Skeletal muscle cell (primary cell): Measurements from ENCODE around the gene SNX9.
"Not testable (repeated sequence)": the region's sequence is repeated elsewhere in the genome, so short reads cannot be mapped to it uniquely, and the experiment has no call there.

ENCODE experiments used
- DNase-seq: peaks from one replicate; pipeline ENCODE4 v3.0.0-alpha.2; 2010; ENCODE audit warnings: low read depth
- H3K4me3 ChIP-seq: 2 replicates; pipeline ENCODE4 v1.5.1; 2011; ENCODE audit warnings: low read depth, mild to moderate bottlenecking, control low read depth, low read length, moderate library complexity

The SNX9 gene

DNA sequence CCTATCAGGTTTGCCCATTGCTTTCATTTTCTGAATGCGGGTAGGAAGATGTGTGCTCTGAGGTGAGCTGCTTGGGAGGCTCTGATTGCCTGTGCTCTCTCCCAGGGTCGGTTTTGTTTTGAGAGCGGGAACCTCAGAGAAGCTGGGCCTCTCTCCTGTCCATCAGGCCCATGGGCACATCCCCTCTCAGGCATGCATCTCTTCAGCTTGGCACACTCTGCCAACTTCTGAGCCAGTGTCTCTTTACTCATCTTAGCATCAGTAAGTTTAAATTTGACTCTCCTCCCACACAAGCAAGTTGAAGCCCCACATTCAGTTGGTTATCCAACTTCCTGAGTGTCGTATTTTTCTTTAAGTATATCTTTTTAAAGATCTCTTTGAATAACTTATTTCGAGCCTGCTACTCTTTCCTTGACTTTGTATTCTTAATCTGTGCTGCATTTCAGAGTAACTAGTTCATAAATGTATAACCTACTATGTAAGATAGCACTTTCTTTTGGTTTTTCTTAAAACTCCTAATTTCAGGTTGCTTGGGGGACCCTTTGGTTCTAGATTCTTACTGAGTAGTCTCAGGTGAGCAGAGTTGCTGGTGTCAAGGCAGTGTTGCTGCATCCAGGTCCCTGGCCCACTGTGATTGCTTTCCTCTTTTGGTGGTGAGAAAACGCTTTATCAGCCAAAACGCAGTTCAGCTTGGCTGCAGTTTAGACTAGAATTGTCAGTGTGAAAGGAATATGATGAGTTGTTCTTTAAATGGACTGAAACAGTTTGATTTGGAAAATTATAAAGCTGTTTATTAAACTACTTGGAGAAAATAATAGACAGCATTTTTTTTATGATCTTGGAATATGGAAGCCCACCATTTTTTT is 54.8 kb downstream of the SNX9 start:
- DNase-seq, result no peak
- H3K4me3 ChIP-seq, result no peak overlapping the region

DNA sequence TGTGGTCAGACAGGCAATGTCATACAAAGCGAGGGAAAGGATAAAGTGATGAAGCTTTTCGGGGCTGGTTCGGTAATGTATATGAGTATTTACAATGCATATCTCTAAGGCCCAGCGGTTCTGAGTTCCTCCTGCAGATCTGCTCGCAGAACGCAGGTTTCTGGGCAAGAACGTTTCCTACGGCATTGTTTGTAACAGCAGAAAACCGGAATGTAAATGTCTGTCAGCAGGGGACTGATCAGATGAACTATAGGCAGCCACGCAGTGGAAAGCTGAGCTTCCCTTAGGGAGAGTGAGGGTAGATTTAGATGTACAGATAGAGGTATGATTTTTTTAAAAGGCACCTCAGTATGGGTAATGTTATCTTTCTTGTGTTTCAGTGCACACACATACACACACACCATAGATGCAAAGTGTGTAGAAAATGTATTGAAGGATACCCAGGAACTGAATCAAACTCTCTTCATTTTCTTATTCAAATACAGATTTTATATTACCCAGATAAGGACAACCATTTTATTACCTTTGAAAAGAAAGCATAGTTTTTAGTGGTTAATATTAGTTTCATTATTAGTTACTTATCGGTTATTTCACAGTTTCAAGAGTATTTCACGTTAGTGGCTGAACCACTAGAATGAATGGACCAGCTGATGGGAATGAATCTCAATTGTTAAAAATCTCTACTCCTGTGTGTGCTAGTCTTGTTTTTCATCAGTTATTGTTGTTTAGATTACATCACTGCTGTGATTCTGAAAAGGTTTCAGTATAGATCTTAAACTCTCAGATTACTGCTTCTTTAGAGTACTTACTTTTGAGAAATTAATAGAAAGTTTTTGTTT is 56.2 kb downstream of the SNX9 start:
- DNase-seq, result no peak
- H3K4me3 ChIP-seq, result no peak overlapping the region

DNA sequence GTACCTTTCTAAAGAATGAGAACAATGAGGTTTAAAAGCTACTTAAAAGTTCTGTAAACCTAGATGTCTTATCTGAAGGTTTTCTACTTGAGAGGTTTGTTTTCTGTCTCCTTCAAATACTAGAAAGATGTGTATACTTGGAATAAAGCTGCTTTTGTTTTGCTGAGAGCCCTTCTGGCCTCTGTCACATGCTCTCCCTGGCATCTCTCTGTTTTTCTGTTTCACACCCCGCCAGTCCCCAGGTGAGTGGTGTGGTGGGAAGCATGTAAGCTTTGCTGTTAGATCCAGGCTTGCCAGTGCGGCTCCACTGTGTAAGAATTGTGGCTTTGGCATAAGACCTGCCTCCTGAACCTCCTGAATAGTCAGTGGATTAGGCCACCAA is 56.8 kb downstream of the SNX9 start:
- DNase-seq, result no peak
- no peak overlapping the region for H3K4me3 ChIP-seq

DNA sequence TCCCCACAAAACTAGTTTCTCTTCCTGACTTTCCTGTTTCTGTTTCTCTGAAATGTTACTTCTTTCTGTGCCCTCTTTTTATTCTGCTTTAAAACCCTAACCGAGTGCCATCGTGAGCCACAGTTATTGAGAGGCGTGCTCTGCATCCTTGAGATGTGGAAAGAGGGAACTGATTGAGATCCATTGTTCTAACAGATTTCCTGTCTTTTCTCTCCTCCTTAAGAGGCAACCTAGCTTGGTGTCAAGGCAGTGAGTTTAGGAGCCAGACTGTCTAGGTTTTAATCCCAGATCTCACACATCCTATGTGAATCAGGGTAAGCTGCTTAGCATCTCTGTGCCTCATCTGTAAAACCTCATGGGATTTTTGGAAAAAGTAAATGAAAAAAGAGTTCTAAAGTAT is 57.5 kb downstream of the SNX9 start:
- no peak for DNase-seq
- H3K4me3 ChIP-seq, result no peak overlapping the region

DNA sequence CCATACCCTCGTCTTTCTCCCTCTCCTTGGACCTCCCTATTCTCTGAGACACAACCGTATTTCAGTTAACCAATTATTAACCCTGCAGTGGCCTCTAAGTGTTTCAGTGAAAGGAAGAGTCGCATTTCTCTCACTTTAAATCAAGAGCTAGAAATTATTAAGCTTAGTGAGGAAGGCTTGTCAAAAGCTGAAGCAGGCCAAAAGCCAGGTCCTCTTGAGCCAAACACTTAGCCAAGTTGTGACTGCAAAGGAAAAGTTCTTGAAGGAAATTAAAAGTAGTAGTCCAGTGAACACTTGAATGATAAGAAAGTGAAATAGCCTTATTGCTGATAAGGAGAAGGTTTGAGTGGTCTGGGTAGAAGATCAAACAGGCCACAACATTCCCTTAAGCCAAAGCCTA is 58.3 kb downstream of the SNX9 start:
- no peak for DNase-seq
- no peak overlapping the region for H3K4me3 ChIP-seq

DNA sequence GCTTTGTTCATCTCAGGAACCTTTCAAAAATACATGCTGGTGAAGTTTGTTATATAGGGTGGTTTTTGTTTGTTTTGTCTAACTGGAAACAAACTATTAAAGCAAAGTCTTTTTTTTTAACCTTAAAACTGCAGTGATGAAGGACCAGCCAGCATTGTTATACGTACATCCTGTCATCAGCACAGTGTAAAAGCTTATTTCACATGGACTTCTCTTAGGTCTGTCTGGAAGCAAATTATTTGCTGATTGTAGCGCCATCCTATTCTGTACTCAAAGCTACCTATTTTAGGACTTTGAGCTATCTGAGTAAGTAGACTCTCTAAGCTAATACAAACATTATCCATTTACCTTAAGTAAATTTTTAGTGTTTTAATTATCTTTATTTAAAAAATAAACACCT is 61.7 kb downstream of the SNX9 start:
- no peak for DNase-seq
- H3K4me3 ChIP-seq, result no peak overlapping the region

DNA sequence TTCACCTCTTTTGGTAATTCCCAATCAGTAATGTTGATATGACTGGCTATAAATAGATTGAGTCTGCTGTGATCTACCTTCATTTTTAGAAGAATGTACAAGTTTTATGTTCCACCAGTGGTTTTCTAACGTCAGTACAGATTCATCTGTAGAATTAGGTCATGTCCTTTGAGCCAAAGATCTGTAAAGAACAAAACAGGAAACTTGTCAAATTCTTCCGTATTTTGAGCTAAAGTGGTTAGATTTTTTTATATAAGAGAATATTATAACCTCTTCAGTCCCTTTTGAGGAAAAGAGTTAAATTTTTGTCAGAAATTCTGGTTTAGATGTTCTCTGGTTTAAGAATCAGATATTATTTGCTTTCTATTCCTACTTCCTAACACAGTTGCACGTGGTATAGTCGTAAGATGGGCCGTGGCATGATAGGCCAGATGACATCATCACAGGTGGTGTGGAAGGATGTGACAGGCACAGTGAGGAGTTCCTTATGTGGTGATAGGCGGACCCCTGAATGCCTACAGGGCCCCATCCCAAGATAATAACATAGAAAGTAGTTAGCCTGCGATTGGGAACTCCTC is 62.3 kb downstream of the SNX9 start:
- DNase-seq, result no peak
- H3K4me3 ChIP-seq, result no peak overlapping the region

DNA sequence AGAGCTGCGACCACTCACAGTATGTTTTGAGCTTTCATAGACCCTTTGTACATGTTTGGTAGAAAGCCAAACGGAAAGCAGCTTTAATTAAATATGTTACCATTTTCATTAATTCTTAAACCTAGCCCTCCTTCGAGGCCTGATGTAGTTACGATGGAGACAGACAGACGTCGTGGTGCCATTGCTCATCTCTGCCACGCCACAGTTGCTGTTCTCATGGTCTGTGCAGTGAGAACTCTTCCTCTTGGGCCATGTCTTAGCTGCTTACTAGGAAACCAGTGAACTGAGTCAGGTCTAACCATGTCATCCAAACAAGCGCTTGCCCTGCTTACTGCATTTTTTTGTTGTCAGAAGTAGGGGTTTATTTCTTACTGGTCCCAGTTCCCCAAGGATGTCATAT is 62.8 kb downstream of the SNX9 start:
- DNase-seq, result no peak
- no peak overlapping the region for H3K4me3 ChIP-seq

DNA sequence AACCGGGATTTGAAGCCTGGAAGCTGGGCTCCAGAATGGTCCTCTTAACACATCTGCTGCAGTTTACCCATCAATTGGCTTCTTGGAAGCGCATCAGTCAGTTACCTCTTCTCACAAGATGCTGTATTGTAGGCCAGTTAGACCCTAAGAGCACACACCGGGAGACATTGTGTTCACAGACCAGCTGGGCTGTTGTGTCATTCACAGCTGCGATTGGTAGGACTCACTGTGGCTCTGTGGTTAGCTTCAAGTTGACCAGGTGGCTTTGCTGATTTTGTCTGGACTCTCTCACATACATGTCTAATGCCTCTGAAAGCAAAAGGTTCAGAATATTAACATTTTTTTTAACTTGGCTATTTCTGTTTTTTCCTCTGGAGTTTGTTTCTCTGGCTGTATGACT is 64.8 kb downstream of the SNX9 start:
- no peak overlapping the region for H3K4me3 ChIP-seq
- no peak for DNase-seq

DNA sequence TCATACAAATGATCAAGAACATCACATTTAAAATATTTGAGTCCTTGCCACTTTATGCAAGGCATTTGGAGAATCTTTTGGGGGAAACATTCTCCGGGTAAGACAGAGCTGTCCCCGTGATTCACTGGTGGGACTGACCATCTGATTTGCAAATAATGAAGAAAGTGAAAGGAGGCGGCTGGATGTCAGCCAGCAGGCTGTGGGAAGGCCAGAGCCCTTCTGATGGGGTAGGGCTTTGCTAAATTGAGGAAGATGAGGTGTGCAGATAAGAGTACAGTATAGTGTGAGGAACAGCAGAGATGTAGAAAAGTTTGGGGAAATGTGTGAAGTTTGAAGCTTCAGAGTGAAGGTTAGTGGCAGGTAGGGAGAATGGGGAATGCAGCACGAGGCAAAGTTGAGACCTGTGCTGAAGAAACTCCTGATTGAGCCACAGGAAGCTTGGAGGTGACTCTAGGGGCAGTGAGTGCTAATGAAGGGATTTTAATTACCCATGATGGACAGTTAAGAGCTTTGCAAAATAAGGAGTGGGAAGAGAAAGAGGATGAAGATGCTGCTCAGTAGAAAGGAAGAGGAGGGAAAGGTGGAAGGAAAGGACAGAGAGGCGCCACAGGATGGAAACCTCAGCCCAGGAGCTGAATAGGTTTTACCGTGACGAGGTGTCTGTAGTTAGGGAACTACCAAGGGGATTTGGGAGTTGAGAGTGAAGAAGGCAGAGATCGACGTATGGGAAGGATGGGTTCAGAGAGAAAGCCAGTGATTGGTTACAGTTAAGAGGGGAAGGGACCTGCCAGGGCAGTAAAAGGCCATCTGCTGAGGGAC is 68.7 kb downstream of the SNX9 start:
- DNase-seq, result no peak
- H3K4me3 ChIP-seq, result no peak overlapping the region

DNA sequence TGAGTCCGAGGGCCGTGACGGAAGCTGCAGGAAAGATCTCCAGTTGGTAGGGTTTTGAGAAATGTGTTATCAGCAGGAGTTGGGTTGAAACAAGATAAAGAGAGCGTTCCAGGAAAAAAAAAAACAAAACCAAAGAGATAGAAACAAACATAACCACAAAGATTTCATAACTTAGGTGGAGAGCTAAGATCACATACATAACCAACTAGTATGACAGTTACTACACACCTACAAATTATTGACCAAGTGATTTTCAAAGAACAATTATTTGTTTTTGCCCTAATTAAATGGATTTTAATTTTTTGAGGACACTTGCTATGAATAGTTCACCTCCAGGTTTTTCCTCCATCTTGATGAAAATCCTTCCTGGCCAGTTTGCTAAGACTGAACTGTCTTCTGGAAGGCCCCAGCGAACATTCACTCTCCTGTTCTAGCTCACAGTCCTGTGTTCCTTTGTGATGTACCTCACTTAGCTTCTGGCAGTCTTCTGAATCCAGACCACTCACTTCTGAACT is 69.4 kb downstream of the SNX9 start:
- DNase-seq, result no peak
- H3K4me3 ChIP-seq, result no peak overlapping the region

DNA sequence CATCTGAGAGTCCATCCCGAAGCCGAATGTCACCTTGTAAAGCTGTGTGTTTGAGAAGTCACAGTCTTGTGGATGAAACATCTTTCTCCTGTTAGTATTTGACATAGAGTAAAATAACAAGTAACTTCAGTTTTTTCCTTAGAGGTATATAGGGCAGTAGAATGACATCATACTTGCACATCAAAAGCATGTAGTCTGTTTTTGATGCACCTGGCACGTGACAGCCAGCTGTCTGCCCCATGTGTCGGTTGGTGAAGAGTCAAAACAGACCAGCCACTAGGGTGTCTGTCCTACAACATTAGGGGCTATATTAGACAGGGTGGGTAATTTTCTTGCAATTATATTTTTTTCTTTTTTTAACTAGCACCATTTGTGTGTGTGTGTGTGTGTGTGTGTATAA is 70.2 kb downstream of the SNX9 start:
- DNase-seq, result no peak
- no peak overlapping the region for H3K4me3 ChIP-seq

DNA sequence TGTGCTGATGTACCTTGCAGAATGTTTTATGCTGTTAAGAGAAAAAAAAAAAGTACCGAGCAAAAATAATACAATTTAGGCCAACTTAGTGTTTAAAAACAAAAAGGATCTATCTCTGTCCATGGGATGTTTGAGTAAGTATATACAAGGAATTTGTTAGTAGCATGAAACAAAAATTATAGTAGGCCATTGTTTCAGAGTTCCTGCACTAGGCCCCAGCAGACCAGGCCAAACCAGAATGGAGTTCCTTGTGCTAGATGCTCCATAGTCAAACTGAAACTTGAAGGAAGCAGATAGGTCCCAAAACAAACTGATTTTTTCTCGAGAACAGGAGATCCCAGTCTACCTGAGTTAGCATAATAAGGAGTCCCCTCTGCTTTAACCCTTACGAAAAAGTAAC is 72.5 kb downstream of the SNX9 start:
- no peak overlapping the region for H3K4me3 ChIP-seq
- no peak for DNase-seq

DNA sequence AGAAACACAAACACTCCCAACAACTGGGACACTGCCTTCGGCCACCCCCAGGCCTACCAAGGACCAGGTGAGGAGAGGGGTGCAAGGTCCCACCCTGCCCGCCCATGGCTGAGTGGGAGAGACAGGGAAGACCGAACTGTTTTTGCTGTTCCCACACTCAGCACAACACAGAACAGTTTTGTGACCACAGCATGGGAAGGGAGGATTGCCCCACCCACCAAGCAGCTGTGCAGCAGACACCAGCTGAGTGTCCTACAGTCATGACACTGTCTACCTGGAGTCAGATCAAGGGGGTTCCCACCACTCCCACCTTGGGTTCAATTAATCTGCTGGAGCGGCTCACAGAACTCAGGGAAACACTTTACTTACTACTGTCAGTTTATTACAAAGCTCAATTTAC is 73.9 kb downstream of the SNX9 start:
- DNase-seq, result no peak
- no peak overlapping the region for H3K4me3 ChIP-seq

DNA sequence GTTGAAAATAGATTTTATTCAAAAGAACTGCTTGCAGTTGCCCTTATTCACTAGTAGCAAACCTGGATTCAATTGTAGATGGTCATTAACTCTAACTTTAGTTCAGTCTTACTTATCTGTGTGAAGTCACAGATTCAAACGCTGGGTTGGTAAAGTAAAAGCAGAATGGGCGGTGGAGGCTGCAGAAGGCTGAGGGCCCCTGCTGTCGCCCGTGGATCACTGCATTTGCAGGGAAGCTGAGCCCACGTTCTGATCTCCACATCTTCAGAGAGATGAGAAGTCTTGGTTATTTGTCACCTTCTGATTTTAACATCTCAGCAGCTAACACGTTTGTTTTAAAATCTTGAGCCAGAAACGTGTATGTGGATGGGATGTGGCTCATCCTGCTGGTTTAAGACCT is 75.1 kb downstream of the SNX9 start:
- no peak for DNase-seq
- no peak overlapping the region for H3K4me3 ChIP-seq

DNA sequence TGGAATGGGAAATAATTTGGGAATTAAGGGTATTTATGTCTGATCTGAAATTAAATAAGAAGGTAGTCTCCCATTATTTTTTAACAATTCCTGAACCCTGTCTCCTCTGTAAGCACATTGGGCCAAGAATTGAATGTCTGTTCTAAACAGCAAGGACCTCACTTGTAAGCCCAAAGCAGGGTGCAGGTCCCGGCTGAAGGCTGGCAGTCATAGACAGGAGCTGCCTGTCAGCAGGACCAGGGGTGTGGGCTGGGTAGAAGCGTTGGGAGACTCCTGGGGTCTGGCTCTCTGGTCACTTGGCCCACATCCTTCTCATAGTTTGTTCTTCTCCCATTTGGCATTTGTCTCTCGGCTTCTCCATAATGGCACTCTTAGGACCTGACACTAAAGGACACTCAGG is 75.6 kb downstream of the SNX9 start:
- H3K4me3 ChIP-seq, result no peak overlapping the region
- no peak for DNase-seq

DNA sequence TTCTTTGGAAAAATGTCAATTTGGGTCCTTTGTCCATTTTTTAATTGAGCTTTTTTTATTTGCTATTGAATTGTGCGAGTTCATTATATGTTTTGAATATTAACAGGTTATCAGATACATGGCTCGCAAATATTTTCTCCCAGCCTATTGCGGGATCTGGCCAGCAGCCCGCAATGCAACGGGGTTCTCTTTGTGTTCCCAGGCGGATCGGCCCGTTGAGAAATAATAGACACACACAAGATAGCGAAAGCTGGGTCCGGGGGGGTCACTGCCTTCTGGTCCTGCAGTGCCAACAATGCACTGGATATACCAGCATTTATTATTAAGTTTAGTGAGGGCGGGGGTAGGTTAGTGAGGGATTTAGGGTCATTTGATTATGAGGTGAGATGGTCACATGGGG is 77.2 kb downstream of the SNX9 start:
- not testable (repeated sequence) for DNase-seq, H3K4me3 ChIP-seq

DNA sequence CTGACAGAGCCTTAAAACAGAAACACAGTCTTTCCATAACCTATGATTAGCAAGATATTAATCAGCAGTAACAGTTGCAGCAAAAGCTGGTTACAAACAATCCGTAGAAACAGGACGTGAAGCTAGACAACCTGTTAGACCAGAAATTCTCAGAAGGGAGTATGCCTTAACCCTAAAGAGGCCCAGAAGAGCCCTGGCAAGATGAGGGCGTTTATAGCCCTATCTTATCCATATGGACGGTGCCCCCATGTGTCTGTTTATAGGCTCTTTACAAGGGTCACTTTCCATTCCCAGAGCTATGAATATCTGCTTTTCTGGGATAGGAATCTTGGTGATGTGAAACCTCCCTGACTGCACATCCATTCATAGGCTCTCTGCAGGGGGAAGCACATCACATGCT is 77.7 kb downstream of the SNX9 start:
- H3K4me3 ChIP-seq, DNase-seq: not testable (repeated sequence)

DNA sequence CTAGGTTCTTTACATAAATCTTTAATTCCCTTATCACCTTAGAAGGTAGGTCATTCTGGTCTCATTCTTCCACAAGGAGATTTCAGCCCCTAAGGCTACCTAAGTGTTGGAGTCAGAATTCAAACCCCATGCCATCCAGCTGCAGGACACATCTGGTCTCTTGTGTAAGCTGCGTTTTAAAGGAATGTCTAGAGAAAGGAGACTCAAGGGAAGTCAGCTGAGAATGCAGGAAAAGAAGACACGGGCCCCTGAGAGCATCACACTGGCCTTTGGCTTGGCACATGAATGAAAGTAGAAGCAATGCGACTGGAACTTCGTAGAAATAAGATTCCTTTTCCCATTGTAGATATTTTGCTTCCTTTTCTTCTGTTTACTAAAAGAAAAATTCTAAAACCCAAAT is 82.0 kb downstream of the SNX9 start:
- no peak for DNase-seq
- H3K4me3 ChIP-seq, result no peak overlapping the region
